ENCODE data around the gene NFE2L3. TPM values are rescaled to one million over a fixed set of nuclear protein-coding genes. Genes with fewer than 3 reads are reported as not detected.

Gene NFE2L3
- total RNA-seq, 1 experiment from 2014 or later = 39.2 TPM

DNA sequence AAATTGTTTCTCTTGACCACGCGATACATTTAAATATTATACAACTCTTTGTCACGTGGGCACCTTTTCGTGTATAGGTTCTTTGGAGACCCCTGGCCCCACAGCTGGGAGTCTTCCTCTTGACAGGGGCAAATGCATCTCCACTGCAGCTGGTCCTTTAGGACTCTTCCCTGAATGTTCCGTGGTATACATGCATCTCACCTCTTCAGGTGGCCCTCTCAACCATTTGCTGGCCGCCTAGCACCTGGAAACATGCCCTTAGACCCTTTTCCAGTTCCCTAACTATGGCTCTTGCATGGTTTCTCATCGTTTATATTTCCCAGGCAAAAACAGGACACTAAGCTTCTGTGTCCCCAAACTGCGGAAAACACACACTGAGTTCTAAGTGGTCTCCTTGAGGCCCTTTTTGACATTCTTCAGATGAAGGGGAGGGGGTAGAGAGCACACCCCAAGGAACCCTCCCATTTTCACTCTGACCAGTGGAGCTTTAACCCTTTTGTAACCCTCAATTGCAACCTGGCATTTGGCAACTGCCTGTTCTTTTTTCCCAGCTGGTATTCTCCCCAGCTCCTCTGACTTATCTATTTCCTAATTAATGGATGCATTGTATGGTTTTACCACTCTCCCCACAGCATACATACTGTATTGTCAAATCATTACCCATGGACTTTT lies 28.0 kb downstream of the NFE2L3 start:
- no peaks in the 10 kb centered on the region for H3K9me3 Mint-ChIP-seq (ENCODE audit: unreplicated experiment)
- intact Hi-C loops (cut with micrococcal nuclease; ENCODE audit: unreplicated experiment) = loop anchor here (1.0 to 10.0 kb wide), 2 partner anchors 27 to 175 kb away; no protein-coding TSS in a partner anchor
- peaks cover 78% of the 10 kb centered on the region for H3K36me3 Mint-ChIP-seq (ENCODE audit: insufficient read depth, unreplicated experiment)
- CTCF ChIA-PET = interaction anchor here (0.6 to 0.8 kb wide), 4 partner anchors 28 to 920 kb away, joined by 3 to 4 read pairs (median 3); partner anchors contain the start of gene NFE2L3
- peaks cover 13% of the 10 kb centered on the region for H3K4me1 Mint-ChIP-seq (ENCODE audit: low read depth, unreplicated experiment)
- H3K9me3 ChIP-seq = no peaks in the 10 kb centered on the region
- no peaks in the 10 kb centered on the region for H3K27me3 ChIP-seq (replicated peaks; ENCODE audit: control insufficient read depth, insufficient read depth, low read length)
- peak overlapping the region; percentile 64 for H3K27ac Mint-ChIP-seq (ENCODE audit: unreplicated experiment)
- DNase-seq = no peak
- no peak overlapping the region for H3K4me3 Mint-ChIP-seq (ENCODE audit: unreplicated experiment)
- TF ChIP-seq, protein P1, sequence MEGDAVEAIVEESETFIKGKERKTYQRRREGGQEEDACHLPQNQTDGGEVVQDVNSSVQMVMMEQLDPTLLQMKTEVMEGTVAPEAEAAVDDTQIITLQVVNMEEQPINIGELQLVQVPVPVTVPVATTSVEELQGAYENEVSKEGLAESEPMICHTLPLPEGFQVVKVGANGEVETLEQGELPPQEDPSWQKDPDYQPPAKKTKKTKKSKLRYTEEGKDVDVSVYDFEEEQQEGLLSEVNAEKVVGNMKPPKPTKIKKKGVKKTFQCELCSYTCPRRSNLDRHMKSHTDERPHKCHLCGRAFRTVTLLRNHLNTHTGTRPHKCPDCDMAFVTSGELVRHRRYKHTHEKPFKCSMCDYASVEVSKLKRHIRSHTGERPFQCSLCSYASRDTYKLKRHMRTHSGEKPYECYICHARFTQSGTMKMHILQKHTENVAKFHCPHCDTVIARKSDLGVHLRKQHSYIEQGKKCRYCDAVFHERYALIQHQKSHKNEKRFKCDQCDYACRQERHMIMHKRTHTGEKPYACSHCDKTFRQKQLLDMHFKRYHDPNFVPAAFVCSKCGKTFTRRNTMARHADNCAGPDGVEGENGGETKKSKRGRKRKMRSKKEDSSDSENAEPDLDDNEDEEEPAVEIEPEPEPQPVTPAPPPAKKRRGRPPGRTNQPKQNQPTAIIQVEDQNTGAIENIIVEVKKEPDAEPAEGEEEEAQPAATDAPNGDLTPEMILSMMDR (IDR thresholded peaks at IDR 0.05; ENCODE audit: insufficient read depth in 1 of 2, low read depth in 1 of 2, low read length in 1 of 2, severe bottlenecking in 1 of 2, unreplicated experiment in 1 of 2) = no peak
- H3K27me3 Mint-ChIP-seq (ENCODE audit: insufficient read depth, unreplicated experiment) = no peaks in the 10 kb centered on the region
- BruUV-seq (replicated peaks) = no TSS peak
- peaks cover 17% of the 10 kb centered on the region for H3K4me1 ChIP-seq
- POLR2A ChIA-PET = no interaction called here
- 0 out of 2 replicates have a peak, but pooled peaks cover 1% of the 10 kb centered on the region for H3K36me3 ChIP-seq (ENCODE audit: control insufficient read depth, insufficient read depth, low read length)
- no peak overlapping the region for H3K4me3 ChIP-seq (ENCODE audit: low read depth, low read length)

DNA sequence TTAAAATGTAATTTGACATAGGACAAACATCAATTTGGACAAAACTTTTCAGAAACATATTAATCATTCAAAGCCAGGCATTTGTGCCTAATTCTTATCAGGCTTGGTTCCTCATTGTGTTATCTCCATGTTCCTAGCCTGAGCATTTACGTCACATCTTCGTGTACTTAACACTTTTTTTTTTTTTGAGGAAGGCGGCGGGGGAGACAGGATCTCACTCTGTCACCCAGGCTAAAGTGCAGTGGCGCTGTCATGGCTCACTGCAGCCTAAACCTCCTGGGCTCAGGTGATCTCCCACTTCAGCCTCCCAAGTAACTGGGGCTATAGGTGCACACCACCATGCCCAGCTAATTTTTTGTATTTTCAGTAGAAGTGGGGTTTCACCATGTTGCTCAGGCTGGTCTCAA lies 28.8 kb downstream of the NFE2L3 start:
- CTCF ChIA-PET = interaction anchor here (0.6 kb wide), 1 partner anchor 190 kb away, joined by 3 read pairs; no protein-coding TSS in a partner anchor
- Histone ChIP-seq H3K4me1 (peaks cover 13% of the 10 kb centered on the region), H3K4me3 (ENCODE audit: low read depth, low read length) (no peak overlapping the region), H3K27me3 (replicated peaks; ENCODE audit: control insufficient read depth, insufficient read depth, low read length) (no peaks in the 10 kb centered on the region), H3K36me3 (ENCODE audit: control insufficient read depth, insufficient read depth, low read length) (0 out of 2 replicates have a peak, but pooled peaks cover 1% of the 10 kb centered on the region), H3K9me3 (no peaks in the 10 kb centered on the region)
- peaks cover 86% of the 10 kb centered on the region for H3K36me3 Mint-ChIP-seq (ENCODE audit: insufficient read depth, unreplicated experiment)
- intact Hi-C loops (cut with micrococcal nuclease; ENCODE audit: unreplicated experiment) = loop anchor here (10.0 kb wide), 1 partner anchor 176 kb away; no protein-coding TSS in a partner anchor
- no peak overlapping the region for H3K4me3 Mint-ChIP-seq (ENCODE audit: unreplicated experiment)
- peak in 1 of 2 experiments; percentile 34 for DNase-seq
- POLR2A ChIA-PET = no interaction called here
- H3K4me1 Mint-ChIP-seq (ENCODE audit: low read depth, unreplicated experiment) = peaks cover 21% of the 10 kb centered on the region
- no TSS peak for BruUV-seq (replicated peaks)
- TF ChIP-seq, protein P1 (IDR thresholded peaks at IDR 0.05; ENCODE audit: insufficient read depth in 1 of 2, low read depth in 1 of 2, low read length in 1 of 2, severe bottlenecking in 1 of 2, unreplicated experiment in 1 of 2) = no peak
- peak overlapping the region; percentile 64 for H3K27ac Mint-ChIP-seq (ENCODE audit: unreplicated experiment)
- no peaks in the 10 kb centered on the region for H3K9me3 Mint-ChIP-seq (ENCODE audit: unreplicated experiment)
- H3K27me3 Mint-ChIP-seq (ENCODE audit: insufficient read depth, unreplicated experiment) = no peaks in the 10 kb centered on the region

DNA sequence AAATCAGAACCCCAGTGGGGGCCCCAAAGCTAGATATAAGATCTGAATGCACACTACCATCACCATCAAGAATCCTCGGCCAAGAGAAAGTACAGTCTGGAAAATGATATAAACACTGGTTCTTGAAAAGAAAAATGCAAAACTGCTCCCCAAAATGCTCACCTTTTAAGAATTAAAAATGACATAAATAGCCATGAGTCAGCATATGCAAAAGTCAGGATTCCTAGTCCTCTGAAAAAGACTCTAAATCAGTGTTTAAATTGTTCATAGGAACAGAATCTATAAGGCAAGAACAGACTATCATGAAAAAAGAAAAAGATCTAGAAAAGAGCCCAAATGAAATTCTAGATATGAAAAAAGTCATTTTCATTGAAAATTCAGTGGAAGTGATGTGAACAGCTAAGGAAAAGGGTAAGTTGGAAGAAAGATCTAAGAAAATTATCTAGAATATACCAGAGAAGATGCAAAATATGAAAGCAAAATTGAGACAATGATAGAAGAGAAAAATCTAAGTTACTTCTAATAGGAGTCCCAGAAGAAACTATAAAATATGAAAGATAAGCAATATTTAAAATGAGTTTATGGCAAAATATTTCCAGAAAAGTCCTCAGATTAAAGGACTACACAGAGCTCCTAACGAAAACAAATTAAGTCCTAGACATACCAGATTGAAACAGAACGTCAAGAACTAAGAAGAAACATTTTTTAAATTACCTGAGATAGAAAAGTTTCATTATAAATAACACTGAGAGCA lies 29.7 kb downstream of the NFE2L3 start:
- no peak for DNase-seq
- H3K9me3 Mint-ChIP-seq (ENCODE audit: unreplicated experiment) = no peaks in the 10 kb centered on the region
- Histone ChIP-seq H3K4me3 (ENCODE audit: low read depth, low read length) (no peak overlapping the region), H3K27me3 (replicated peaks; ENCODE audit: control insufficient read depth, insufficient read depth, low read length) (no peaks in the 10 kb centered on the region), H3K4me1 (peaks cover 13% of the 10 kb centered on the region), H3K9me3 (no peaks in the 10 kb centered on the region), H3K36me3 (ENCODE audit: control insufficient read depth, insufficient read depth, low read length) (peaks cover 1% of the 10 kb centered on the region; the same call in 1 of the 2 replicates)
- no peak overlapping the region for H3K27ac Mint-ChIP-seq (ENCODE audit: unreplicated experiment)
- intact Hi-C loops (cut with micrococcal nuclease; ENCODE audit: unreplicated experiment) = loop anchor here (10.0 kb wide), 1 partner anchor 177 kb away; no protein-coding TSS in a partner anchor
- TF ChIP-seq, protein P1 (IDR thresholded peaks at IDR 0.05; ENCODE audit: insufficient read depth in 1 of 2, low read depth in 1 of 2, low read length in 1 of 2, severe bottlenecking in 1 of 2, unreplicated experiment in 1 of 2) = no peak
- H3K27me3 Mint-ChIP-seq (ENCODE audit: insufficient read depth, unreplicated experiment) = no peaks in the 10 kb centered on the region
- no peak overlapping the region for H3K4me3 Mint-ChIP-seq (ENCODE audit: unreplicated experiment)
- H3K4me1 Mint-ChIP-seq (ENCODE audit: low read depth, unreplicated experiment) = peaks cover 22% of the 10 kb centered on the region
- ChIA-PET CTCF (no interaction called here), POLR2A (no interaction called here)
- no TSS peak for BruUV-seq (replicated peaks)
- H3K36me3 Mint-ChIP-seq (ENCODE audit: insufficient read depth, unreplicated experiment) = peaks cover 95% of the 10 kb centered on the region
